HEK293 (cell line): ENCODE results near the gene EPN1.
A peak's percentile ranks its signal among the peaks of the same experiment; 100 is the strongest.

Experiments
- HOXA7 ChIP-seq: sonication (generic); formaldehyde crosslinking; IDR thresholded peaks from 2 replicates; pipeline ENCODE4 v1.8.1; 2022; ENCODE audit warnings: missing genetic modification reagents, borderline replicate concordance
- TSHZ1 ChIP-seq: fragments of 450-650 bp; formaldehyde crosslinking; IDR thresholded peaks from 2 replicates; pipeline ENCODE4 v1.5.1; 2016; ENCODE audit warnings: missing biosample characterization, missing genetic modification characterization, borderline replicate concordance
- WT1 ChIP-seq: fragments of 450-650 bp; formaldehyde crosslinking; IDR thresholded peaks from 2 replicates; pipeline ENCODE4 v1.5.1; 2016; ENCODE audit warnings: missing biosample characterization, missing genetic modification characterization
- ZBTB1 ChIP-seq: fragments of 450-650 bp; formaldehyde crosslinking; IDR thresholded peaks from 2 replicates; pipeline ENCODE4 v1.5.1; 2016; ENCODE audit warnings: missing biosample characterization, missing genetic modification characterization
- ZBTB21 ChIP-seq: fragments of 450-650 bp; formaldehyde crosslinking; IDR thresholded peaks from 2 replicates; pipeline ENCODE4 v1.5.1; 2017; ENCODE audit warnings: missing biosample characterization, missing genetic modification characterization
- ZBTB7A ChIP-seq: fragments of 450-650 bp; formaldehyde crosslinking; IDR thresholded peaks from 2 replicates; pipeline ENCODE4 v1.5.1; 2016; ENCODE audit warnings: low read depth, missing biosample characterization, missing genetic modification characterization
- ZFP41 ChIP-seq: fragments of 450-650 bp; formaldehyde crosslinking; IDR thresholded peaks from 2 replicates; pipeline ENCODE4 v1.5.1; 2016; ENCODE audit warnings: missing biosample characterization, missing genetic modification characterization, borderline replicate concordance
- ZNF114 ChIP-seq: fragments of 450-650 bp; formaldehyde crosslinking; IDR thresholded peaks from 2 replicates; pipeline ENCODE4 v1.5.0; 2017; ENCODE audit warnings: missing biosample characterization, missing genetic modification characterization
- ZNF133 ChIP-seq: fragments of 450-650 bp; formaldehyde crosslinking; IDR thresholded peaks from 2 replicates; pipeline ENCODE4 v1.5.1; 2016; ENCODE audit warnings: missing biosample characterization, missing genetic modification characterization
- ZNF140 ChIP-seq: fragments of 450-650 bp; formaldehyde crosslinking; IDR thresholded peaks from 2 replicates; pipeline ENCODE4 v1.5.1; 2016; ENCODE audit warnings: missing biosample characterization, missing genetic modification characterization
- ZNF155 ChIP-seq: fragments of 450-650 bp; formaldehyde crosslinking; IDR thresholded peaks from 2 replicates; pipeline ENCODE4 v1.5.1; 2016; ENCODE audit warnings: missing biosample characterization, missing genetic modification characterization
- ZNF16 ChIP-seq: fragments of 450-650 bp; formaldehyde crosslinking; IDR thresholded peaks from 2 replicates; pipeline ENCODE4 v1.5.1; 2016; ENCODE audit warnings: low read depth, missing biosample characterization, missing genetic modification characterization
- ZNF184 ChIP-seq: fragments of 450-650 bp; IDR thresholded peaks from 2 replicates; pipeline ENCODE4 v1.5.1; 2018; ENCODE audit warnings: missing biosample characterization, mild to moderate bottlenecking, missing genetic modification characterization
- ZNF2 ChIP-seq: fragments of 450-650 bp; formaldehyde crosslinking; IDR thresholded peaks from 2 replicates; pipeline ENCODE4 v1.5.1; 2016; ENCODE audit warnings: missing biosample characterization, missing genetic modification characterization
- ZNF274 ChIP-seq, 2 experiments: fragments of 200-500 bp in 1 of 2; fragments of 450-650 bp in 1 of 2; sonication (Bioruptor generic) in 1 of 2; formaldehyde crosslinking in 1 of 2; IDR thresholded peaks; 2 replicates each; pipeline versions ENCODE4 v1.5.1 to v1.6.1; 2014 to 2016; ENCODE audit warnings: borderline replicate concordance in 1 of 2, inconsistent platforms in 1 of 2, low read length in 1 of 2, missing biosample characterization in 1 of 2, missing genetic modification characterization in 1 of 2
- ZNF391 ChIP-seq: fragments of 450-650 bp; formaldehyde crosslinking; IDR thresholded peaks from 2 replicates; pipeline ENCODE4 v1.5.1; 2016; ENCODE audit warnings: low read depth, missing biosample characterization, missing genetic modification characterization, borderline replicate concordance
- ZNF404 ChIP-seq: fragments of 450-650 bp; formaldehyde crosslinking; IDR thresholded peaks from 2 replicates; pipeline ENCODE4 v1.5.1; 2017; ENCODE audit warnings: missing biosample characterization, missing genetic modification characterization
- ZNF423 ChIP-seq: fragments of 450-650 bp; formaldehyde crosslinking; IDR thresholded peaks from 2 replicates; pipeline ENCODE4 v1.5.1; 2016; ENCODE audit warnings: missing biosample characterization, missing genetic modification characterization
- ZNF488 ChIP-seq: fragments of 450-650 bp; formaldehyde crosslinking; IDR thresholded peaks from 2 replicates; pipeline ENCODE4 v1.5.1; 2016; ENCODE audit warnings: missing biosample characterization, missing genetic modification characterization
- ZNF501 ChIP-seq: fragments of 450-650 bp; formaldehyde crosslinking; IDR thresholded peaks from 2 replicates; pipeline ENCODE4 v1.5.1; 2016; ENCODE audit warnings: missing biosample characterization, missing genetic modification characterization
- ZNF510 ChIP-seq: fragments of 450-650 bp; formaldehyde crosslinking; IDR thresholded peaks from 2 replicates; pipeline ENCODE4 v1.5.1; 2018; ENCODE audit warnings: mild to moderate bottlenecking, missing genetic modification characterization, missing biosample characterization; ENCODE audit not compliant: insufficient replicate concordance
- ZNF544 ChIP-seq: fragments of 450-650 bp; formaldehyde crosslinking; IDR thresholded peaks from 2 replicates; pipeline ENCODE4 v1.5.0; 2017; ENCODE audit warnings: missing biosample characterization, missing genetic modification characterization
- ZNF561 ChIP-seq: fragments of 450-650 bp; IDR thresholded peaks from 2 replicates; pipeline ENCODE4 v1.5.1; 2018; ENCODE audit warnings: missing biosample characterization, missing genetic modification characterization, borderline replicate concordance
- ZNF596 ChIP-seq: fragments of 450-650 bp; IDR thresholded peaks from 2 replicates; pipeline ENCODE4 v1.5.0; 2018; ENCODE audit warnings: missing biosample characterization, mild to moderate bottlenecking, missing genetic modification characterization, moderate library complexity
- ZNF600 ChIP-seq: fragments of 450-650 bp; formaldehyde crosslinking; IDR thresholded peaks from 2 replicates; pipeline ENCODE4 v1.5.1; 2016; ENCODE audit warnings: missing biosample characterization, missing genetic modification characterization
- ZNF610 ChIP-seq: fragments of 450-650 bp; formaldehyde crosslinking; IDR thresholded peaks from 2 replicates; pipeline ENCODE4 v1.5.1; 2016; ENCODE audit warnings: missing biosample characterization, missing genetic modification characterization, borderline replicate concordance
- ZNF624 ChIP-seq: fragments of 450-650 bp; formaldehyde crosslinking; IDR thresholded peaks from 2 replicates; pipeline ENCODE4 v1.5.1; 2017; ENCODE audit warnings: missing biosample characterization, missing genetic modification characterization
- ZNF629 ChIP-seq: fragments of 450-650 bp; formaldehyde crosslinking; IDR thresholded peaks from 2 replicates; pipeline ENCODE4 v1.5.1; 2017; ENCODE audit warnings: missing biosample characterization, missing genetic modification characterization
- ZNF776 ChIP-seq: fragments of 450-650 bp; formaldehyde crosslinking; IDR thresholded peaks from 2 replicates; pipeline ENCODE4 v1.5.0; 2017; ENCODE audit warnings: missing biosample characterization, missing genetic modification characterization, borderline replicate concordance
- ZNF791 ChIP-seq: fragments of 450-650 bp; formaldehyde crosslinking; IDR thresholded peaks from 2 replicates; pipeline ENCODE4 v1.5.1; 2016; ENCODE audit warnings: missing biosample characterization, missing genetic modification characterization
- ZNF843 ChIP-seq: fragments of 450-650 bp; formaldehyde crosslinking; IDR thresholded peaks from 2 replicates; pipeline ENCODE4 v1.5.1; 2016; ENCODE audit warnings: missing biosample characterization, missing genetic modification characterization
- ZXDB ChIP-seq: fragments of 450-650 bp; formaldehyde crosslinking; IDR thresholded peaks from 2 replicates; pipeline ENCODE4 v1.5.1; 2016; ENCODE audit warnings: missing biosample characterization, missing genetic modification characterization
- TF ChIP-seq, protein P1 (sequence below): fragments of 450-650 bp; formaldehyde crosslinking; IDR thresholded peaks from 2 replicates; pipeline ENCODE4 v1.5.1; 2016; ENCODE audit warnings: missing biosample characterization, missing genetic modification characterization
- TF ChIP-seq, protein P2 (sequence below): fragments of 450-650 bp; formaldehyde crosslinking; IDR thresholded peaks from 2 replicates; pipeline ENCODE4 v1.5.1; 2016; ENCODE audit warnings: missing biosample characterization, missing genetic modification characterization
- TF ChIP-seq, protein P3 (sequence below): fragments of 450-650 bp; formaldehyde crosslinking; IDR thresholded peaks from 2 replicates; pipeline ENCODE4 v1.5.1; 2016; ENCODE audit warnings: missing biosample characterization, missing genetic modification characterization

The EPN1 gene

DNA sequence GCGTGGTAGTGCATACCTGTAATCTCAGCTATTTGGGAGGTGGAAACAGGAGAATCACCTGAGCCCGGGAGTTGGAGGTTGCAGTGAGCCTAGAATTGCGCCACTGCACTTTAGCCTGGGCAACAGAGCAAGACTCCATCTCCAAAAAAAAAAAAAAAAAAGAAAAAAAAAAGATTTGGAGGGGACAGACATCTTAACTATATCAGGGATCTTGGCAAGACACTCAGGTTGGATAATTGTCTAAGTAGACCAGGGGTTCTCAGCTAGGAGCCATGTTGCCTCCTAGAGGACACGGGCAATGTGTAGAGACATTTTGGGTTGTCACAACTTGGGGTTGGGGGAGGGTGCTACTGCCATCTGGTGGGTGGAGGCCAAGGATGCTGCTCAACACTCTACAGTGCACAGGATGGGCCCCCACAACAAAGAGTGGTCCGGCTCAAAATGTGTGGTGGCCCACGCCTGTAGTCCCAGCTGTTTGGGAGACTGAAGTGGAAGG lies 36.1 kb upstream of the EPN1 start (continued):
- TF ChIP-seq ZNF488 (tag by site-specific recombination) (no peak), ZNF501 (no peak), ZNF561 (0 out of 2 replicates have a peak, but pooled peaks have one; percentile 48), ZNF2 (no peak), TSHZ1 (tag by site-specific recombination) (no peak), WT1 (no peak), ZNF16 (tag by site-specific recombination) (no peak), ZNF624 (no peak), ZNF140 (tag by site-specific recombination) (no peak), ZNF629 (tag by site-specific recombination) (no peak), ZNF184 (tag by site-specific recombination) (no peak), HOXA7 (CRISPR knock-in tag) (no peak), ZNF133 (no peak), ZXDB (tag by site-specific recombination) (no peak; the same call in 1 of the 2 replicates), ZNF404 (tag by site-specific recombination) (no peak), ZNF274 (IDR thresholded peaks at IDR 0.05; ENCODE audit: low read length) (no peak), ZNF274 (tag by site-specific recombination; IDR thresholded peaks at IDR 0.05; ENCODE audit: borderline replicate concordance) (no peak), ZNF510 (no peak), ZNF596 (tag by site-specific recombination) (no peak), ZNF600 (tag by site-specific recombination) (no peak), ZBTB7A (no peak), ZNF155 (tag by site-specific recombination) (no peak), ZNF544 (tag by site-specific recombination) (no peak), ZNF610 (tag by site-specific recombination) (peak; percentile 42; the same call in 1 of the 2 replicates), ZBTB21 (tag by site-specific recombination) (no peak), ZNF114 (no peak), ZNF843 (tag by site-specific recombination) (0 out of 2 replicates have a peak, but pooled peaks have one; percentile 45), ZNF391 (tag by site-specific recombination) (no peak), ZNF791 (tag by site-specific recombination) (no peak), ZNF776 (tag by site-specific recombination) (no peak), ZFP41 (tag by site-specific recombination) (no peak), ZNF423 (tag by site-specific recombination) (no peak), ZBTB1 (no peak)
- TF ChIP-seq, protein P1, sequence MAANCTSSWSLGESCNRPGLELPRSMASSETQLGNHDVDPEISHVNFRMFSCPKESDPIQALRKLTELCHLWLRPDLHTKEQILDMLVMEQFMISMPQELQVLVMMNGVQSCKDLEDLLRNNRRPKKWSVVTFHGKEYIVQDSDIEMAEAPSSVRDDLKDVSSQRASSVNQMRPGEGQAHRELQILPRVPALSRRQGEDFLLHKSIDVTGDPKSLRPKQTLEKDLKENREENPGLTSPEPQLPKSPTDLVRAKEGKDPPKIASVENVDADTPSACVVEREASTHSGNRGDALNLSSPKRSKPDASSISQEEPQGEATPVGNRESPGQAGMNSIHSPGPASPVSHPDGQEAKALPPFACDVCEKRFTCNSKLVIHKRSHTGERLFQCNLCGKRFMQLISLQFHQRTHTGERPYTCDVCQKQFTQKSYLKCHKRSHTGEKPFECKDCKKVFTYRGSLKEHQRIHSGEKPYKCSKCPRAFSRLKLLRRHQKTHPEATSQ: no peak
- TF ChIP-seq, protein P2, sequence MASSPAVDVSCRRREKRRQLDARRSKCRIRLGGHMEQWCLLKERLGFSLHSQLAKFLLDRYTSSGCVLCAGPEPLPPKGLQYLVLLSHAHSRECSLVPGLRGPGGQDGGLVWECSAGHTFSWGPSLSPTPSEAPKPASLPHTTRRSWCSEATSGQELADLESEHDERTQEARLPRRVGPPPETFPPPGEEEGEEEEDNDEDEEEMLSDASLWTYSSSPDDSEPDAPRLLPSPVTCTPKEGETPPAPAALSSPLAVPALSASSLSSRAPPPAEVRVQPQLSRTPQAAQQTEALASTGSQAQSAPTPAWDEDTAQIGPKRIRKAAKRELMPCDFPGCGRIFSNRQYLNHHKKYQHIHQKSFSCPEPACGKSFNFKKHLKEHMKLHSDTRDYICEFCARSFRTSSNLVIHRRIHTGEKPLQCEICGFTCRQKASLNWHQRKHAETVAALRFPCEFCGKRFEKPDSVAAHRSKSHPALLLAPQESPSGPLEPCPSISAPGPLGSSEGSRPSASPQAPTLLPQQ (tag by site-specific recombination): peak; percentile 70; the same call in 1 of the 2 replicates
- TF ChIP-seq, protein P3, sequence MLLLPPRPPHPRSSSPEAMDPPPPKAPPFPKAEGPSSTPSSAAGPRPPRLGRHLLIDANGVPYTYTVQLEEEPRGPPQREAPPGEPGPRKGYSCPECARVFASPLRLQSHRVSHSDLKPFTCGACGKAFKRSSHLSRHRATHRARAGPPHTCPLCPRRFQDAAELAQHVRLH (tag by site-specific recombination): peak; percentile 76; the same call in 1 of the 2 replicates
